ENCODE measurements around the gene RDH5.

GRCh38 chr12:55697686-55698085 lies 22.5 kb upstream of the RDH5 start:
- TF ChIP-seq NFE2L2 (IDR thresholded peaks at IDR 0.05; ENCODE audit: low read depth, low read length) (no peak), CTCF (conservative IDR thresholded peaks at IDR 0.05; ENCODE audit: low read depth, low read length) (no peak), POLR2A (IDR thresholded peaks at IDR 0.05; ENCODE audit: low read depth, low read length) (no peak), CEBPB (IDR thresholded peaks at IDR 0.05; ENCODE audit: low read depth, low read length) (no peak), CHD1 (IDR thresholded peaks at IDR 0.05; ENCODE audit: low read depth, low read length) (no peak), RCOR1 (IDR thresholded peaks at IDR 0.05; ENCODE audit: insufficient replicate concordance, low read length) (no peak), RFX5 (IDR thresholded peaks at IDR 0.05; ENCODE audit: low read depth, low read length) (no peak), SMC3 (IDR thresholded peaks at IDR 0.05; ENCODE audit: low read depth, low read length) (no peak), MXI1 (IDR thresholded peaks at IDR 0.05; ENCODE audit: borderline replicate concordance, low read depth, low read length) (no peak), FOS (IDR thresholded peaks at IDR 0.05; ENCODE audit: low read depth, low read length) (no peak), RAD21 (IDR thresholded peaks at IDR 0.05; ENCODE audit: low read length) (no peak)
- TF ChIP-seq, protein P1, sequence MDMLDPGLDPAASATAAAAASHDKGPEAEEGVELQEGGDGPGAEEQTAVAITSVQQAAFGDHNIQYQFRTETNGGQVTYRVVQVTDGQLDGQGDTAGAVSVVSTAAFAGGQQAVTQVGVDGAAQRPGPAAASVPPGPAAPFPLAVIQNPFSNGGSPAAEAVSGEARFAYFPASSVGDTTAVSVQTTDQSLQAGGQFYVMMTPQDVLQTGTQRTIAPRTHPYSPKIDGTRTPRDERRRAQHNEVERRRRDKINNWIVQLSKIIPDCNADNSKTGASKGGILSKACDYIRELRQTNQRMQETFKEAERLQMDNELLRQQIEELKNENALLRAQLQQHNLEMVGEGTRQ (IDR thresholded peaks at IDR 0.05; ENCODE audit: low read depth, low read length), result no peak
